ENCODE measurements around the gene ZNF438.
A peak's percentile ranks its signal among the peaks of the same experiment; 100 is the strongest.
"Not testable (repeated sequence)": the region's sequence is repeated elsewhere in the genome, so short reads cannot be mapped to it uniquely, and the experiment has no call there.

The ZNF438 gene

GRCh38 chr10:30987463-30987862 lies 44.2 kb downstream of the ZNF438 start:
- no peak for DNase-seq (ENCODE audit: low read depth, low spot score)

GRCh38 chr10:30986053-30986555 lies 45.6 kb downstream of the ZNF438 start:
- DNase-seq (ENCODE audit: low read depth, low spot score) = no peak

GRCh38 chr10:30985512-30985911 lies 46.2 kb downstream of the ZNF438 start:
- DNase-seq (ENCODE audit: low read depth, low spot score) = peak; percentile 28

- peak; percentile 44 for DNase-seq (ENCODE audit: low read depth, low spot score)
Observed at GRCh38 chr10:30984563-30985328, 46.9 kb downstream of the ZNF438 start.

GRCh38 chr10:30983209-30983608 lies 48.5 kb downstream of the ZNF438 start:
- not testable (repeated sequence) for DNase-seq (ENCODE audit: low read depth, low spot score)

- DNase-seq (ENCODE audit: low read depth, low spot score) = peak; percentile 81
Observed at GRCh38 chr10:30980951-30981616, 50.6 kb downstream of the ZNF438 start.

- DNase-seq (ENCODE audit: low read depth, low spot score) = no peak
Observed at GRCh38 chr10:30979956-30980355, 51.7 kb downstream of the ZNF438 start.

GRCh38 chr10:30978843-30979242 lies 52.8 kb downstream of the ZNF438 start:
- DNase-seq (ENCODE audit: low read depth, low spot score) = no peak

GRCh38 chr10:30977385-30977784 lies 54.3 kb downstream of the ZNF438 start:
- DNase-seq (ENCODE audit: low read depth, low spot score) = no peak

- no peak for DNase-seq (ENCODE audit: low read depth, low spot score)
Observed at GRCh38 chr10:30974773-30975415, 56.8 kb downstream of the ZNF438 start.

GRCh38 chr10:30974355-30974754 lies 57.3 kb downstream of the ZNF438 start:
- no peak for DNase-seq (ENCODE audit: low read depth, low spot score)

GRCh38 chr10:30973737-30974136 lies 57.9 kb downstream of the ZNF438 start:
- DNase-seq (ENCODE audit: low read depth, low spot score) = no peak

- DNase-seq (ENCODE audit: low read depth, low spot score) = no peak
Observed at GRCh38 chr10:30970760-30971460, 60.8 kb downstream of the ZNF438 start.

GRCh38 chr10:30968711-30969110 lies 63.0 kb downstream of the ZNF438 start:
- no peak for DNase-seq (ENCODE audit: low read depth, low spot score)

- DNase-seq (ENCODE audit: low read depth, low spot score) = no peak
Observed at GRCh38 chr10:30967650-30968410, 63.8 kb downstream of the ZNF438 start.

- no peak for DNase-seq (ENCODE audit: low read depth, low spot score)
Observed at GRCh38 chr10:30963992-30964930, 67.4 kb downstream of the ZNF438 start.

GRCh38 chr10:30962522-30962921 lies 69.1 kb downstream of the ZNF438 start:
- DNase-seq (ENCODE audit: low read depth, low spot score) = no peak

- no peak for DNase-seq (ENCODE audit: low read depth, low spot score)
Observed at GRCh38 chr10:30959836-30960210, 71.8 kb downstream of the ZNF438 start.

- DNase-seq (ENCODE audit: low read depth, low spot score) = not testable (repeated sequence)
Observed at GRCh38 chr10:30949218-30949617, 82.4 kb downstream of the ZNF438 start.

- no peak for DNase-seq (ENCODE audit: low read depth, low spot score)
Observed at GRCh38 chr10:30944005-30944404, 87.7 kb downstream of the ZNF438 start.
